SU-DHL-6 (cell line): Measurements from ENCODE around the gene COLQ.
"Not testable (repeated sequence)": the region's sequence is repeated elsewhere in the genome, so short reads cannot be mapped to it uniquely, and the experiment has no call there.

Experiments used
- H2AFZ ChIP-seq: fragments of 200-600 bp; sonication (generic); 2 replicates; pipeline ENCODE4 v1.6.1; 2014; ENCODE audit warnings: low read depth, mild to moderate bottlenecking, moderate library complexity, mixed read lengths, antibody characterized with exemption, low read length; ENCODE audit not compliant: severe bottlenecking
- H3F3A ChIP-seq: fragments of 200-600 bp; shearing (Covaris generic); 2 replicates; pipeline ENCODE4 v1.6.0; 2016; ENCODE audit warnings: antibody characterized with exemption, mild to moderate bottlenecking; ENCODE audit not compliant: insufficient read depth
- H3K27ac ChIP-seq: fragments of 200-600 bp; sonication (generic); 2 replicates; pipeline ENCODE4 v1.5.1; 2016; ENCODE audit warnings: low read depth, mild to moderate bottlenecking, low read length, moderate library complexity, mixed read lengths
- H3K27me3 ChIP-seq: fragments of 200-600 bp; sonication (generic), shearing (Covaris generic); 2 replicates; pipeline ENCODE4 v1.6.0; 2014; ENCODE audit warnings: mild to moderate bottlenecking, low read length
- H3K36me3 ChIP-seq: fragments of 200-600 bp; sonication (generic); 2 replicates; pipeline ENCODE4 v1.6.1; 2014; ENCODE audit warnings: mild to moderate bottlenecking, low read length, mixed read lengths
- H3K4me2 ChIP-seq: fragments of 300-600, 200-600 bp; shearing (Covaris generic), sonication (generic); 2 replicates; pipeline ENCODE4 v1.6.0; 2014; ENCODE audit warnings: low read length, low read depth, mild to moderate bottlenecking; ENCODE audit not compliant: poor library complexity, severe bottlenecking
- H3K4me3 ChIP-seq: fragments of 200-600 bp; sonication (generic); 2 replicates; pipeline ENCODE4 v1.5.1; 2014; ENCODE audit warnings: antibody characterized with exemption, low read length, mild to moderate bottlenecking, mixed read lengths; ENCODE audit not compliant: insufficient read depth, poor library complexity, severe bottlenecking
- H3K79me2 ChIP-seq: fragments of 200-600 bp; sonication (generic); 2 replicates; pipeline ENCODE4 v1.6.1; 2014; ENCODE audit warnings: mild to moderate bottlenecking, low read length, moderate library complexity; ENCODE audit not compliant: insufficient read depth
- H3K9ac ChIP-seq: fragments of 200-600 bp; sonication (generic); 2 replicates; pipeline ENCODE4 v1.7.0; 2014; ENCODE audit warnings: mild to moderate bottlenecking, low read length
- H3K9me2 ChIP-seq: fragments of 200-600 bp; sonication (generic); replicated peaks from 2 replicates; pipeline ENCODE4 v1.6.1; 2014; ENCODE audit warnings: low read length; ENCODE audit not compliant: insufficient read depth
- H3K9me3 ChIP-seq: fragments of 200-600 bp; sonication (generic); 2 replicates; pipeline ENCODE4 v1.6.1; 2014; ENCODE audit warnings: low read length, mixed read lengths; ENCODE audit not compliant: insufficient read depth
- H4K20me1 ChIP-seq: fragments of 200-600 bp; sonication (generic); 2 replicates; pipeline ENCODE4 v1.6.1; 2014; ENCODE audit warnings: low read depth, mild to moderate bottlenecking, antibody characterized with exemption, low read length, moderate library complexity, mixed read lengths
- CTCF ChIP-seq: fragments of 200-600 bp; sonication (generic); IDR thresholded peaks from one replicate; pipeline ENCODE4 v1.5.1; 2017; ENCODE audit warnings: antibody characterized with exemption, mild to moderate bottlenecking, low read length, moderate library complexity; ENCODE audit not compliant: insufficient read depth, poor library complexity, severe bottlenecking
- EZH2phosphoT487 ChIP-seq: fragments of 200-600 bp; sonication (generic), shearing (Covaris generic); conservative IDR thresholded peaks from 2 replicates; pipeline ENCODE4 v1.6.1; 2018; ENCODE audit warnings: mild to moderate bottlenecking, antibody characterized with exemption, low read length, moderate library complexity, mixed read lengths

Gene COLQ

DNA sequence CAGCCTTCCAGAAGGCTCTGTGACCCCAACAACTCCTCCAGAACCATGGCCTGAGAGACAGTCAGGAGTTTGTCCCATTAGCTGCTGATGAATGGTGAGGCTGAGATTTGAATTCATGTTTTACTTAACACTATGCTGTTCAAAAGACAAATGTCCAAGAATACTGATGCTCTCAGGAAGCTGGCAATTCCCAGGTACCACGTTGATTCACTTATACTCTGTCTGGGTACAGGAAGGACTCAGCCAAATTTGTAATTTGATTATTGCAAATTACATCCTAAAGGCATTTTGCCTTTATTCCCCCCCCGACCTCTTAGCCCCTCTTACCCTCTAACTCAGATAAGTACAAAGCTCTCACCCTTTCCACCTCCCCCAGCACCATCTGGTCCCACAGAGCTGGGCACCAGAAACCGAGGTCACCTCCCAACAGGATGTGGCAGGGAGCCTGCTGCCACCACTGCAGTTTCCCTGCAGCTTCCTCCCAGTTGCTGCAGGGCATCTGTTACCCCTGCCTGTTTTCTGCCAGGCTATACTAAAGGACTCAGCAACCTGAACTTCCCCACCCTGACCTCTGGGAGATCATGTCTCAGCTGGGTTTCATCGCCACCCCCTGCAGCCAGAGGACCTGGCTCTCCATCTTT is 60.5 kb downstream of the COLQ start:
- Histone ChIP-seq H3K9ac (no peak overlapping the region), H3F3A (no peaks in the 10 kb centered on the region), H3K36me3 (no peaks in the 10 kb centered on the region), H4K20me1 (no peaks in the 10 kb centered on the region), H3K4me3 (no peak overlapping the region), H3K79me2 (no peaks in the 10 kb centered on the region), H3K9me3 (no peaks in the 10 kb centered on the region), H3K9me2 (no peaks in the 10 kb centered on the region), H3K27ac (no peak overlapping the region), H2AFZ (no peak overlapping the region), H3K4me2 (no peak overlapping the region), H3K27me3 (no peaks in the 10 kb centered on the region)
- TF ChIP-seq EZH2phosphoT487 (no peak), CTCF (no peak)

DNA sequence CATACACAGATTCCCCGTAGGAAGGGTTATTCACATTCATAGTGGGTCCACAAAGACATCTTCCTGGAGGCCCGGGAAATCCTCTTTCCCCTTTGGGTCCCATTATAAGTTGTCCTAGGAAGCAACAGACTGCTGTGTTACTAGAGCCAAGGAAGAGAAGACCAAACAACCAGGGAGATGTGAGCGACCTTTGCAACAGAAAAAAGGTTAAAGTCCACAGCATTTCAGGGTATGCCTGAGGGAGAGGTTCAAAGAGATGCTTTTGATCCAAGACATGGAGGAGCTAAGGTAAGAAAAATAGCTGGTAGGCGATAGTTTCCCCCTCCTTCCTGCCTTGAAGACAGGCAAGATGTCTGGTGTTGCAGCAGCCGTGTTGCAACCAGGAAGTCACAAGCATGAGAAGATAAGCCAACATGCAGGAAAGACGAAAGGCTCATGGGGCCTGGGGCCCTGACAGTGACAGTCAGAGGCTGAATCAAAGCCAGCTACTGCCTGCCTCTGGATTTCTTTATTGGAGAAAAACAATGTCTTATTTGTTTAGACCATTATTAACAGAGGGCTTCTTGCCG is 63.2 kb downstream of the COLQ start:
- no peaks in the 10 kb centered on the region for H3K9me3 ChIP-seq
- no peaks in the 10 kb centered on the region for H3K36me3 ChIP-seq
- H4K20me1 ChIP-seq = no peaks in the 10 kb centered on the region
- H3K27me3 ChIP-seq = no peaks in the 10 kb centered on the region
- no peak overlapping the region for H3K4me2 ChIP-seq
- H3K9ac ChIP-seq = no peak overlapping the region
- no peaks in the 10 kb centered on the region for H3K79me2 ChIP-seq
- no peaks in the 10 kb centered on the region for H3K9me2 ChIP-seq
- no peaks in the 10 kb centered on the region for H3F3A ChIP-seq
- TF ChIP-seq EZH2phosphoT487 (no peak), CTCF (no peak)
- H2AFZ ChIP-seq = peak overlapping the region; percentile 38
- H3K27ac ChIP-seq = no peak overlapping the region
- no peak overlapping the region for H3K4me3 ChIP-seq

DNA sequence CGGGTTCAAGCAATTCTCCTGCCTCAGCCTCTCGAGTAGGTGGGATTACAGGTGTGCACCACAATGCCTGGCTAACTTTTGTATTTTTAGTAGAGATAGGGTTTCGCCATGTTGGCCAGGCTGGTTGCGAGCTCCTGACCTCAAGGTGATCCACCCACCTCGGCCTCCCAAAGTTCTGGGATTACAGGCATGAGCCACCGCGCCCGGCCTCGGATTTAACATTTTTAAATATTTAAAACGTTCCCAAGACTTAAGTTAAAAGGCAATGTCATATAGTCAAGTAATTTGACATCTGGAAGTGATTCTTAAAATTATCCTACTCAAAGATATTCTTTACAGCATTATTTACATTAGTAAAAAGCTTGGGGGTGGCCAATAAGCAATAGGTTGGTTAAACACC is 64.6 kb downstream of the COLQ start:
- H3K9ac ChIP-seq, H2AFZ ChIP-seq, H3K4me2 ChIP-seq, H3K27ac ChIP-seq, H3K79me2 ChIP-seq, H3F3A ChIP-seq, H4K20me1 ChIP-seq, H3K27me3 ChIP-seq, H3K9me2 ChIP-seq, H3K4me3 ChIP-seq, H3K36me3 ChIP-seq, H3K9me3 ChIP-seq: not testable (repeated sequence)

- no peaks in the 10 kb centered on the region for H3F3A ChIP-seq
- H4K20me1 ChIP-seq = no peaks in the 10 kb centered on the region
- H3K27ac ChIP-seq = no peak overlapping the region
- H3K79me2 ChIP-seq = no peaks in the 10 kb centered on the region
- H2AFZ ChIP-seq = no peak overlapping the region
- no peaks in the 10 kb centered on the region for H3K36me3 ChIP-seq
- no peaks in the 10 kb centered on the region for H3K9me2 ChIP-seq
- no peak overlapping the region for H3K4me2 ChIP-seq
- H3K9ac ChIP-seq = no peak overlapping the region
- H3K27me3 ChIP-seq = no peaks in the 10 kb centered on the region
- TF ChIP-seq CTCF (no peak), EZH2phosphoT487 (no peak)
- no peak overlapping the region for H3K4me3 ChIP-seq
- no peaks in the 10 kb centered on the region for H3K9me3 ChIP-seq
Measured at GRCh38 chr3:15456321-15456720, 65.2 kb downstream of the COLQ start.
